Vagina (tissue), 2 donors: ENCODE measurements around the gene GNAT2.

Experiments
- CTCF ChIP-seq, 3 experiments: fragments of 450-650 bp in 2 of 3; fragments of 200-600 bp in 1 of 3; sonication (generic) in 1 of 3; IDR thresholded peaks; one replicate each; pipeline ENCODE4 v1.5.1; 2017 to 2019; ENCODE audit warnings: antibody characterized with exemption in 3 of 3, mild to moderate bottlenecking in 2 of 3, moderate library complexity in 2 of 3
- POLR2A ChIP-seq, 2 donors: fragments of 450-650 bp; IDR thresholded peaks; one replicate each; pipeline ENCODE4 v1.6.1; 2017; ENCODE audit warnings: antibody characterized with exemption in 2 of 2, mild to moderate bottlenecking in 2 of 2, moderate library complexity in 2 of 2
- POLR2AphosphoS5 ChIP-seq, 2 donors: sonication (generic); formaldehyde crosslinking; IDR thresholded peaks; one replicate each; pipeline ENCODE4 v1.9.0; 2017; ENCODE audit warnings: antibody characterized with exemption in 2 of 2, mild to moderate bottlenecking in 2 of 2, low read depth in 1 of 2; ENCODE audit not compliant: insufficient read depth in 1 of 2

GRCh38 chr1:109622895-109623294, 3.5 kb upstream of the GNAT2 start:
- no peak for TF ChIP-seq CTCF (IDR thresholded peaks at IDR 0.05)
- no peak for TF ChIP-seq POLR2A (IDR thresholded peaks at IDR 0.05)
- TF ChIP-seq POLR2AphosphoS5 (IDR thresholded peaks at IDR 0.05; ENCODE audit: insufficient read depth in 1 of 2, low read depth in 1 of 2) = no peak
